BLaER1 treated with 17β-estradiol and CSF1 and Interleukin-3, amounts not matched to agents 10 nM and 100 nM (cell line): ENCODE data around the gene SH3PXD2A.
A peak's percentile ranks its signal among the peaks of the same experiment; 100 is the strongest.

Experiments used
- H3K27ac ChIP-seq, 11 experiments: shearing (Covaris generic); formaldehyde crosslinking; 2 replicates each; pipeline ENCODE4 v1.8.1; 2022
- H3K27me3 ChIP-seq, 11 experiments: shearing (Covaris generic); formaldehyde crosslinking; 2 replicates each; pipeline ENCODE4 v1.8.1; 2022
- H3K36me3 ChIP-seq, 11 experiments: shearing (Covaris generic); formaldehyde crosslinking; 2 replicates each; pipeline ENCODE4 v1.8.1; 2022
- H3K4me1 ChIP-seq, 10 experiments: shearing (Covaris generic); formaldehyde crosslinking; 2 replicates each; pipeline ENCODE4 v1.8.1; 2022
- H3K4me2 ChIP-seq, 11 experiments: shearing (Covaris generic); formaldehyde crosslinking; 2 replicates each; pipeline ENCODE4 v1.8.1; 2022
- H3K4me3 ChIP-seq, 10 experiments: shearing (Covaris generic); formaldehyde crosslinking; 2 replicates each; pipeline ENCODE4 v1.8.1; 2022
- H3K9ac ChIP-seq, 11 experiments: shearing (Covaris generic); formaldehyde crosslinking; 2 replicates each; pipeline ENCODE4 v1.8.1; 2022
- H3K9me3 ChIP-seq, 11 experiments: shearing (Covaris generic); formaldehyde crosslinking; replicated peaks in 1 of 11; 2 replicates each; pipeline ENCODE4 v1.8.1; 2022
- H4K20me1 ChIP-seq, 11 experiments: shearing (Covaris generic); formaldehyde crosslinking; 2 replicates each; pipeline ENCODE4 v1.8.1; 2022
- Cebpa-rat ChIP-seq, 11 experiments: shearing (Covaris generic); IDR thresholded peaks; 2 replicates each; pipeline ENCODE4 v1.8.1; 2022

SH3PXD2A gene

DNA sequence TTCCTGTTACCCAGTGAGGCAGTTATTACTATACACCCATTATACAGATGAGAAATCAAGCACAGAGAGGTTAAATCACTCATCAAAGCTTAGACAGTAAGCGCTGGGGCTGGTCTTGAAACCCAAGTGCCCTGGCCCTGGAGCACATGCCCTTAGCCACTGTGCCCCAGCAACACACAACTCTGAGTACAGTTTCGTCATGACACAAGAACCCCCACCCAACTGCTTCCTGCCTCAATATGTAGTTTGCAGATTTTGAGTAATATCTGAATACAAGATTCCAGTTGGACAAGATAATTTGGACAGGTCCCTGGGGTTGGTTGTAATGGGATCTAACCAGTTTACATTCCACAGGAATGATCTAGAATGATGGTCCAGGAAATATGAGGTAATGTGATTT lies 62.8 kb downstream of the SH3PXD2A start:
- Histone ChIP-seq H3K27me3 (no peaks in the 10 kb centered on the region), H3K9me3 (no peaks in the 10 kb centered on the region), H3K4me3 (no peak overlapping the region), H3K4me2 (no peak overlapping the region), H3K27ac (no peak overlapping the region), H4K20me1 (peaks cover 0 to 34% (median 7%) of the 10 kb centered on the region in 11 experiments; a peak in 12 of 22 replicates), H3K36me3 (peaks cover 31 to 79% (median 64%) of the 10 kb centered on the region in 11 experiments; a peak in 21 of 22 replicates), H3K4me1 (peaks cover 23 to 66% (median 48%) of the 10 kb centered on the region in 10 experiments), H3K9ac (no peak overlapping the region)
- no peak for TF ChIP-seq Cebpa-rat (IDR thresholded peaks at IDR 0.05)

DNA sequence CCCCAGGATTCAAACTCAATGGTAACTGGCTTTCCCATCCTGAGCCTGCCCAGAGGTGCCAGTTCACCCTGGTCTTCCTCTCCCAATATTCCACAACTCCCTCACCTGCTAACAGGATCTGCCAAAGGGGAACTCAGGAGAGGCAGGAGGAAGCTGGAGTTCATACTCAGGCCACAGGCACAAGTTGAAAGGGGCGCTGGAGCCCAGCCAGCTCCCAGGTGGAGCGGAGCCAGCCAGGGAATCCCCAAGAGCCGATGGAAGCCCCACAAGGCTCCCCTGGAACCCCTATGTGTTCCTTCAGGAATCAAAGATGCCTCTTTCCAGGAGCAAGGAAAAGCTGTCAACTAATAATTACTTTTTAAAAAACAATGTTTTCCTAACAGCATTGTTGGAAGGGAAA lies 63.5 kb downstream of the SH3PXD2A start:
- Histone ChIP-seq H3K27ac (no peak overlapping the region), H3K4me1 (peaks cover 30 to 71% (median 54%) of the 10 kb centered on the region in 10 experiments), H3K4me2 (no peak overlapping the region), H3K9me3 (no peaks in the 10 kb centered on the region), H3K36me3 (peaks cover 25 to 73% (median 58%) of the 10 kb centered on the region in 11 experiments; a peak in 21 of 22 replicates), H4K20me1 (peaks cover 0 to 41% (median 12%) of the 10 kb centered on the region in 11 experiments; a peak in 12 of 22 replicates), H3K9ac (no peak overlapping the region), H3K27me3 (no peaks in the 10 kb centered on the region), H3K4me3 (no peak overlapping the region)
- no peak for TF ChIP-seq Cebpa-rat (IDR thresholded peaks at IDR 0.05)

DNA sequence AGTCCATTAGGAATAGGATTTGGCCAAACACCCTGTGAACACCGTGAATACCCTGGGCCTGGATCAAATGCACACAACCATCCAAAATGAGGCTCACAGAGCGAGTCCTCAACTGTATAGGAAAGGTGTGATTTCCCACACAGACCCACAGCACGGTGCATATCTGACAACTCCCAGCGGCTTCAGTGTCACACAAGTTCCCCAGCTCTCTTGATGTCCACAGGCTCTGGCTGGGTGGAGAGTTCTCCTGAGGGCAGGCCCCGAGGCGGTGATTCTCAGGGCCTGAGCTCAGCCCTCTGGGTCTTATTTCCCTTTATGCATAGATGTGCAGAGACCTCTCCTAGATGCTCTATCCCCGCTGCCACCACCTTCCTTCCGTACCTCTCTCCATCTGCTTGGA lies 64.1 kb downstream of the SH3PXD2A start:
- peaks cover 0 to 47% (median 15%) of the 10 kb centered on the region in 11 experiments; a peak in 12 of 22 replicates for H4K20me1 ChIP-seq
- no peaks in the 10 kb centered on the region for H3K27me3 ChIP-seq
- peaks cover 24 to 68% (median 52%) of the 10 kb centered on the region in 11 experiments; a peak in 21 of 22 replicates for H3K36me3 ChIP-seq
- peaks cover 34 to 71% (median 55%) of the 10 kb centered on the region in 10 experiments for H3K4me1 ChIP-seq
- H3K27ac ChIP-seq = no peak overlapping the region
- no peak for TF ChIP-seq Cebpa-rat (IDR thresholded peaks at IDR 0.05)
- peak overlapping the region in 4 of 11 experiments; percentile 67 to 81 (median 76); a peak in 3 of 22 replicates for H3K4me2 ChIP-seq
- H3K4me3 ChIP-seq = no peak overlapping the region
- H3K9me3 ChIP-seq = no peaks in the 10 kb centered on the region
- H3K9ac ChIP-seq = no peak overlapping the region

DNA sequence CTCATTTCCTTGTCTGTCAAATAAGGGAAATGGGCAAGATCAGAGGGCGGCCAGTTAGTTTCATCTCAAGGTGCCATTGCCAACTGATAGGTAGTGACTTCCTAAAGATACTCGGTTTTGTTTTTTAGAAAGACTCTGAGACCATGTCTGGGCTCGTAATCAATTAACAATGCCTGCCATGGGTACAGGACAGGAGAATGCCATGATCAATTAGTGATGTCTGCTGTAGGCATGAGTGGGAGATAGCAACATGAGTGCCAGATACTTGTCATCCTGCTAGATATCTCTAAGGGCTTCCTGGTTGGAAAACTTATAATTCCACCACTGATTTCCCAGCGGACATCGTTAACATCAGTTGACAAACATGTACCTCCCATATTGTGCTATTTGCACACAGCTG lies 64.8 kb downstream of the SH3PXD2A start:
- Histone ChIP-seq H4K20me1 (peaks cover 6 to 53% (median 16%) of the 10 kb centered on the region in 11 experiments; a peak in 16 of 22 replicates), H3K4me3 (no peak overlapping the region), H3K9ac (no peak overlapping the region), H3K27me3 (no peaks in the 10 kb centered on the region), H3K27ac (peak overlapping the region in 7 of 11 experiments; percentile 2 to 56 (median 39); a peak in 8 of 22 replicates), H3K36me3 (peaks cover 24 to 68% (median 47%) of the 10 kb centered on the region in 11 experiments; a peak in 21 of 22 replicates), H3K9me3 (no peaks in the 10 kb centered on the region), H3K4me1 (peaks cover 41 to 71% (median 56%) of the 10 kb centered on the region in 10 experiments), H3K4me2 (peak overlapping the region; percentile 45 to 81 (median 67); a peak in 21 of 22 replicates)
- no peak for TF ChIP-seq Cebpa-rat (IDR thresholded peaks at IDR 0.05)

- peak overlapping the region in 8 of 11 experiments; percentile 2 to 56 (median 38); a peak in 9 of 22 replicates for H3K27ac ChIP-seq
- H3K9ac ChIP-seq = peak overlapping the region in 5 of 11 experiments; percentile 2 to 41 (median 27); a peak in 4 of 22 replicates
- no peaks in the 10 kb centered on the region for H3K27me3 ChIP-seq
- H3K36me3 ChIP-seq = peaks cover 21 to 64% (median 39%) of the 10 kb centered on the region in 11 experiments; a peak in 21 of 22 replicates
- H3K4me2 ChIP-seq = peak overlapping the region; percentile 45 to 81 (median 67)
- peaks cover 49 to 79% (median 64%) of the 10 kb centered on the region in 10 experiments for H3K4me1 ChIP-seq
- TF ChIP-seq Cebpa-rat (IDR thresholded peaks at IDR 0.05) = no peak
- no peak overlapping the region for H3K4me3 ChIP-seq
- no peaks in the 10 kb centered on the region for H3K9me3 ChIP-seq
- peaks cover 13 to 59% (median 24%) of the 10 kb centered on the region in 11 experiments; a peak in 19 of 22 replicates for H4K20me1 ChIP-seq
These were observed 65.6 kb downstream of the SH3PXD2A start for GRCh38 chr10:103789771-103790201.

GRCh38 chr10:103789161-103789560 lies 66.2 kb downstream of the SH3PXD2A start:
- H3K36me3 ChIP-seq = peaks cover 15 to 60% (median 33%) of the 10 kb centered on the region in 11 experiments; a peak in 21 of 22 replicates
- H3K4me3 ChIP-seq = no peak overlapping the region
- H3K4me2 ChIP-seq = peak overlapping the region; percentile 45 to 81 (median 67); a peak in 20 of 22 replicates
- peaks cover 17 to 61% (median 29%) of the 10 kb centered on the region in 11 experiments; a peak in 19 of 22 replicates for H4K20me1 ChIP-seq
- peak overlapping the region in 3 of 11 experiments; percentile 27 to 41 (median 36); a peak in 1 of 22 replicates for H3K9ac ChIP-seq
- H3K4me1 ChIP-seq = peaks cover 55 to 85% (median 70%) of the 10 kb centered on the region in 10 experiments
- TF ChIP-seq Cebpa-rat (IDR thresholded peaks at IDR 0.05) = no peak
- no peaks in the 10 kb centered on the region for H3K9me3 ChIP-seq
- no peaks in the 10 kb centered on the region for H3K27me3 ChIP-seq
- peak overlapping the region in 6 of 11 experiments; percentile 2 to 56 (median 42); a peak in 5 of 22 replicates for H3K27ac ChIP-seq

DNA sequence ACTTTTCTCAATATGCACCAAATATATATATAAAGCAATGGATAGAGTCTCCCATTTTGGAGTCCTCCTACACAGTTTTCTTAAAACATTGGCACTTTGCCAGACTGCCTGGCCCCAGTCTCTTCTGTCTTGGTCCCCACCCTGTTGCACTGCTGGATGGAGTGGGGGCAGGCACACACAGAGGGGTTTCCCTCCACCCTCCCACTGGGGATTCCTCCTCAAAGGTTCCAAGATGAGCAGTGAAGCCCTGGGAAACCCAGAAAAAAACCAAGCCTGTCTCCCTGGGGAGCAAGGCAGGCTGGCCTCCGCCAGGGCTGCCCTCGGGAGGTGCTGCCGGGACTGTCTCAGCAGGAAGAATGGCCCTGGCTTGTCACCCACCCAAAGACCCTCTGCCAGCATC lies 68.0 kb downstream of the SH3PXD2A start:
- Histone ChIP-seq H3K4me2 (peak overlapping the region; percentile 41 to 82 (median 70)), H3K36me3 (peaks cover 13 to 64% (median 27%) of the 10 kb centered on the region in 11 experiments; a peak in 20 of 22 replicates), H3K27ac (peak overlapping the region in 3 of 11 experiments; percentile 2 to 54 (median 3); a peak in 2 of 22 replicates), H3K4me1 (peaks cover 59 to 97% (median 86%) of the 10 kb centered on the region in 10 experiments), H3K27me3 (no peaks in the 10 kb centered on the region), H4K20me1 (peaks cover 17 to 79% (median 33%) of the 10 kb centered on the region in 11 experiments; a peak in 19 of 22 replicates), H3K4me3 (no peak overlapping the region), H3K9me3 (no peaks in the 10 kb centered on the region), H3K9ac (peak overlapping the region in 2 of 11 experiments; percentile 9 to 41; a peak in 1 of 22 replicates)
- no peak for TF ChIP-seq Cebpa-rat (IDR thresholded peaks at IDR 0.05)

DNA sequence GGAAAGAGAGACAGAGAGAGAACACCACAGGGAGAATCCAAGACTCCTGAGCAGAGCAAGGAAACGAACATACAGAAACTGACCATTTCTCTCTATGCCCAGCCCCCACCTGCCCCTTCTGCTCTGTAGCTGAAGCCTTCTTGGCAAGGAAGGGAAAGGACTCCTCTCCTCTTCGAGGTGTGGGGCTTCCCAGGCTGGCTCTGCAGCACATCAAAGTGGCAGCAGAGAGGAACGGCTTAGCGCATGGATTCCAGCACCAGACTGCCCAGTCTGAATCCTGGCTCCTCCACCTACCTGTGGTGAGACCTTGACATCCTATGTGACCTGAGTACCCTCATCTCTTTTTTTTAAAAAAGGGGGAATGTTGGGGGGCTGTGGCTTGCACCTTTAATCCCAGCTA lies 69.4 kb downstream of the SH3PXD2A start:
- TF ChIP-seq Cebpa-rat (IDR thresholded peaks at IDR 0.05) = no peak

More for the DNA sequence above, 69.4 kb downstream of the SH3PXD2A start:
- Histone ChIP-seq H3K4me1 (peaks cover 72 to 100% (median 95%) of the 10 kb centered on the region in 10 experiments), H3K9ac (peak overlapping the region in 2 of 11 experiments; percentile 10 to 44; a peak in 2 of 22 replicates), H4K20me1 (peaks cover 17 to 92% (median 37%) of the 10 kb centered on the region in 11 experiments; a peak in 20 of 22 replicates), H3K36me3 (peaks cover under 1 to 64% (median 22%) of the 10 kb centered on the region in 11 experiments; a peak in 20 of 22 replicates), H3K4me3 (no peak overlapping the region), H3K4me2 (peak overlapping the region; percentile 23 to 82 (median 71); a peak in 18 of 22 replicates), H3K27me3 (no peaks in the 10 kb centered on the region), H3K9me3 (peaks cover 0 to 9% (median 0%) of the 10 kb centered on the region in 11 experiments; a peak in 5 of 22 replicates), H3K27ac (0 out of 22 replicates have a peak overlapping the region, but pooled peaks of 2 of the 11 experiments have one; percentile 23 to 54)
